GM18517 (cell line): ENCODE measurements around the gene MZT2B.
"Not testable (repeated sequence)": the region's sequence is repeated elsewhere in the genome, so short reads cannot be mapped to it uniquely, and the experiment has no call there.

Experiments used
- ATAC-seq: cut with Tn5 transposase; IDR thresholded peaks from one replicate; pipeline ENCODE4 v1.9.1; 2021; ENCODE audit warnings: mild to moderate bottlenecking, moderate library complexity; ENCODE audit not compliant: unreplicated experiment

The MZT2B gene

GRCh38 chr2:130169896-130170295 is 12.2 kb upstream of the MZT2B start:
- no peak for ATAC-seq

DNA sequence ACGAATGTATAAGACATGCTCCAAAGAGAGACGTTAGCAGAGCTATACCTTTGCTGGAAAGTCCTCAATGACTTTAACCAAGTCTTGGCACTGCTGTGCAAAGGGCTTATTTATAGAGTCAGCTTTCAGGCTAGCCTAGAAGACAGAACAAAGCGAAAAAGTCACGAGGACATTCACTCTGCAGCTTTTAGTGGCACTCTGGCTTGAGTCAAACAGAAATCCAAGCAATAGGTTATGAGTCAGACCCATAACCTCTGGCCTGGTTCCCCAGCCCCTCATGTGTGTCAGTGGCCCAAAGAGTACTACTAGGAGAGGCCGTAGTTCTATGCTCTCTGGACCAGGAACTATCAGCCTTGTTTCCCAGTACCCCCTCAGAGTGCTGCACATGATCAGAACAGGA is 7.2 kb upstream of the MZT2B start:
- not testable (repeated sequence) for ATAC-seq

DNA sequence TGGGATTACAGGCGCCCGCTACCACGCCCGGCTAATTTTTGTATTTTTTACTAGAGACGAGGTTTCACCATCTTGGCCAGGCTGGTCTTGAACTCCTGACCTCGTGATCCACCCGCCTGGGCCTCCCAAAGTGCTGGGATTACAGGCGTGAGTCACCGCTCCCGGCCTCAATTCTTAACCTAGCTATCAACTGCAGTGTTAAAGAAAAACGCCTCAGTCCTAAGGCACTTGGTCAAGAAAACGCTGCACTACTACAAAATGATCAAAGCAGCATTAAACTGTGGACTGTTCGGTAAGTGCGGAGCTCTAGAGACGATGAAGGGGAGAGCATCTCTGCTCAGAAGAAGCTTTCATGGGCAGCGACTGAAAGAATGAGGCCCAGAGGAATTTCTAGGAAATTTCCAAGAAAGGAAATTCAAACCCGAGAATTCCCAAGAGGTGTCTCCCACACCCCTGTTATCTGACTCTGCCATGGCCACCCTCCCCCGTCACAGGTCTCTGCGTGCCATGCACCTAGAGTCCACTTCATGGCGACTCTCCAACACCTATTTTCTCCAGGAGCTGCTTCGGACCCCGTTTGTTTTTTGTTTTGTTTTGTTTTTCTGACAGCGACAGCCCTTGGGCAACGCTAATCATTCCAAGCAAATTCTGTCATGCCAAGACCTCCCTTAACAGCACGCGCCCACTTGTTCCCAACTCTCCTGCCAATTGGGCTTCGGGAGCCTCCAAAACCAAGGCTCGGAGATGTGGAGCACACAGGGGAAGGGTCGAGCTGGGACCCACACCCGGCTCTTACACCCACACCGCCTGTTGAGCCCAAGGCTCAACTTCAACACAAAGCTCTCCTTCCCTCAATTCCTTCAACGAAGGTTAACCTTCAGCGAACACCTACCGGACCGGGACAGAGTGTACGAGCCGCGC is 1.4 kb upstream of the MZT2B start:
- ATAC-seq: not testable (repeated sequence)

- peak; percentile 58 for ATAC-seq
Measured at GRCh38 chr2:130181325-130181879, 660 bp upstream of the MZT2B start, which contains the start of gene SMPD4. Gene SMPD4 (minus strand): TSS chr2:130181602. CDS start chr2:130176592, 5,010 bp downstream.

DNA sequence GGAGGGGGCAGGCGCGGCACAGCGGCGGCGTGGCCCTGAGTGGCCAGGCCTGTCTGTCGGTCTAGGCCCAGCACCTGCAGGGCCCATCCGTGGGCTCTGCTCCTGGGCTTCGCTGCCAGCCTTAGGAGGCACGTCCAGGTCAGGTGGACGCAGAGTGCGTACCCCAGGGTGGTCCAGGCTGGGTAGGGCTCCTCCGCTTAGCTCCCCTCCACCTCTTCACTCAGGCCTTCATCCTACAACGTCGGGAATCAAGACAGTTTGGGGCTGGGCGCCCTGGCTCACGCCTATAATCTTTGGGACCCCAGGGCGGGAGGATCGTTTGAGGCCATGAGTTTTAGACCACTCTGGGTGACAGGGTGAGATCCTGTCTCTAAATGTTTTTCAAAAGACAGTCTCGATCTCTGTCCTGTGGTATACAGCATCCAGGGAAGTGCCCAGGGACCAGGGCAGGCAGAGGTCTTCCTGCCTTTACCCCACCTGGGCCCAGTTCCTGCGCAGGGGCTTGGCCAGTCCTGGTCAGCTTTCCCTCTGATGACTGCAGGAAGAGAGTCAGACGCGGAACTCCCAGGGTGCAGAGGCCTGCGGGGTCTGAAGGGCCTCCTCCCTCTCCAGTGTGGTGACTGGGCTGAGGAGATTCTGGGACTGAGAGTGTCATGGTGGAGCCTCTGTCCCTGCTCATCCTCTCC is 907 bp downstream of the MZT2B start:
- not testable (repeated sequence) for ATAC-seq

- no peak for ATAC-seq
Measured at GRCh38 chr2:130183512-130184373, 1.7 kb downstream of the MZT2B start.

DNA sequence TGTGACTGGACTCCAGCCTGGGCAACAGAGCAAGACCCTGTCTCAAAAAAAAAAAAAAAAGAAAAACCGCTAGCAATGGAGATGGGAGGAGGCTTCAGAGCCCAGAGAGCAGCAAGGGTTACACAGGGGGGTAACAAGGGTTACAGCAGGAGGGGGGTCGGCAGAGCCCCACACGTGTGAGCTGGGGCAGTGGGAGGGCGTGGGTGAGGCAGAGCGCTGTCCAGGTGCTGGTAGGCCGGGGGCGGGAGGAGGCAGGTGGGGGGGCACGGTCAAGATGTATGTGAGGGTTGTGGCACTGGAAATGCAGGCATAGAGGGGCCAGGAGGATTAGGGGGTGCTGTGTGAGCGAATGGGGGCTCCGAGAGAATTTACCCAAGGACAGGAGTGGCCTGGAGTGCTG is 3.4 kb downstream of the MZT2B start:
- no peak for ATAC-seq

DNA sequence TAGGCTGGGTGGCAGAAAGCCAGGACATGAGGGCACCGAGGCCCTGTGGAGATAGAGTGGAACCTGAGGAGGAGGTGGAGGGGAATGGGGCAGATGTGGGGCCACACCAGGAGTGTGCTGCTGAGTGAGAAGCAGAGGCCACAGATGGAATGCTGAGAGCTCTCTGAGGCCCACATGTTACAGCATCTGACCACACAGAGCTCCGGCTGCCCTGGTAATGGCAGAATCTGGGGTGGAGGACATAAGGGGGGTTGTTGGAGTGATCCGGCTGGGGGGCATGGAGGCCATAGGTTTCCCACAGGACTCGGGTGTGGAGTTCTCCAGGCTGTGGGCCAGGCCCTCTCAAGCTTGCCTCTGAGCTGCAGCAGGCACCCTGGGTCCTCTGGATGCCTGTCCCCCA is 3.8 kb downstream of the MZT2B start:
- no peak for ATAC-seq

DNA sequence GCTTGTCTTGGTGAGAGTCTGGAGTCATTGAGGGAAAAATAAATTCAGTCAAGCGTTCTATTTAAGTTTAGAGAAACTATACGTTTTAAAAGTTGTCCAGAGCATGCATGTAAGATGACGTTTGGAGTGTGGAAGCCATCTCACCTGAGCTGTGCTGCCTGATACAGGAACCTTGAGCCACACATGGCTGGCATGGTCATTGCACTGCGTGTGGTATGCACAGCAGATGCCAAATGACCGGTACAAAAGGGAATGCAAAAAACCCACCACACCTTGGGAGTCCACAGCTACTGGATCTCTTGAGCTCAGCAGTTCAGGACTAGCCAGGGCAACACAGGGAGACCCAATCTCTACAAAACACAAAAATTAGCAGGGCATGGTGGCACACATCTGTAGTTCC is 4.3 kb downstream of the MZT2B start:
- ATAC-seq: no peak

- ATAC-seq: no peak
Measured at GRCh38 chr2:130187268-130187667, 5.2 kb downstream of the MZT2B start.

GRCh38 chr2:130187859-130188792 is 6.1 kb downstream of the MZT2B start:
- not testable (repeated sequence) for ATAC-seq

DNA sequence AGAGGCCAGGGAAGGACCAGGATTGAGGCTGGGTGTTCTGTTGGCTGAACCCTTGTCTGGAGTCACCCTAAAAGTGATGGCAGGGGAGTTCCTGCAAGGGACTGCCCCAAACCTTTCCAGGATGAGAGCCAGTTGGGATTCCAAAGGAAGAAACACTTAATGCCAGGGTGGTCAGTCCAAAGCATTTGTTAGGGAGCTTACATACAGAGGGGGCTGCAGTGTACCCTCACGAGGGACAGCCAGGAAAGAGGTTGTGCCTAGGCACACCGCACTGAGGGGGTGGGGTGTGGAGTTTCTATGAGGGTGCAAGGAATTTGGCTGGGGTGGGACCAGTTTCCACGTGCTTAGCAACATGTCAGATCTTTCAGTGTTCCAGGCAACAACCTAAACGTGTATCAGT is 6.9 kb downstream of the MZT2B start:
- not testable (repeated sequence) for ATAC-seq

DNA sequence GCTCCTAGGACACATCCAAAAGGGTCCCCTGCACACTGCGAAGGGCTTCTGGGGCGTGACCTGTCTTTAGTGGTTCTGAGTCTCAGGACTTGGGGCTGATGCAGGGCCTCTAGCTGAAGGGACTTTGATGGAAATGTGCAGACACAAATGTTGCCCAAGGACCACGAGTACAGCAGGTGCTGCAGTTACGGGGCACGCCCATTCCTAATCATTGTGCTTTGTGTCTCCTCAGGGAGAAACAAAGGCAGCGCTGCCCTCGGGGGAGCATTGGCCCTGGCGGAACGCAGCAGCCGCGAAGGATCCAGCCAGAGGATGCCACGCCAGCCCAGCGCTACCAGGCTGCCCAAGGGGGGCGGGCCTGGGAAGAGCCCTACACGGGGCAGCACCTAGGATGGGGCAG is 8.2 kb downstream of the MZT2B start:
- no peak for ATAC-seq

DNA sequence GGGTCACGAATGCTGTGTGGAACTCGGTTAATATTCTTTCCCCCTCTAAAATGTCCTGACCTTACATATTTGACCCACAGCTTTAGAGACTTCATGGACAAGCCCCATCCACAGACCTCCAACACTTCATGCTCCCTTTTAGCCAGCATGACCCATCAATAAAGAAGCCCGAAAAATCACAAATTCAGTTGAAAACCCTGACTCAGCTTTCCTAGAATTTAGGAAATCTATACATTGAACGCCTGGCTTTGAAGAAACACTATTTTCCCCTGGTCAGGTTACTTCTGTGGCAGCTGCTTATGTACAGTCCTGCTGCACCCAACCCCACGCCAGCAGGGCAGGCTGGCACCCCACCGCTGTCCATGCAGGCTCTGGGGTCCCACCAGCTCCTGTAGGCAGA is 9.3 kb downstream of the MZT2B start:
- not testable (repeated sequence) for ATAC-seq

GRCh38 chr2:130192451-130192850 is 10.4 kb downstream of the MZT2B start:
- not testable (repeated sequence) for ATAC-seq

GRCh38 chr2:130193824-130194223 is 11.8 kb downstream of the MZT2B start:
- ATAC-seq: not testable (repeated sequence)

DNA sequence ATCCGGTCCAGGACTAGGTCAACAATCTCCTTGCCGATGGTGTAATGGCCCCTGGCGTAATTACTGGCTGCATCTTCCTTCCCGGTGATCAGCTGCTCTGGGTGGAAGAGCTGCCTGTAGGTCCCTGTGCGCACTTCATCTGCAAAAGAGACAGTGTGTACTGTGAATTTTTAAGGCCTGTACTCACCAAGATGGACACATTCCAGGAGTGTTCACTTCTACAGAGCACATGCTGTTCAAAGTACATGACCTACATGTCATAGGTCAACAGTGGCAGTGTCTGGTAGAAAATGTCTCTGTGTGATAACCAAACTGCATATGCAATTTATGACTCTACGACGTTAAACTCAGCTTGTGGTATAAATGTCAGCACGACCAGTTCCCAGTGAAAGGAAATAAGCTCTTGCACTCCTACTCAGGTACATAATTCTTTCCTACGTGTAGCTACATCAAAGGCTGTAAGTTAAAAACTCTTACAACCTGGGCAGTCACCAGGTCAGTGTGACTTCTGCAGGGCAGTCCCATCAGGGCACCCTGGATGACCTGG is 13.1 kb downstream of the MZT2B start:
- ATAC-seq: not testable (repeated sequence)

- ATAC-seq: not testable (repeated sequence)
Measured at GRCh38 chr2:130196052-130196451, 14.0 kb downstream of the MZT2B start.

- ATAC-seq: no peak
Measured at GRCh38 chr2:130198343-130198742, 16.3 kb downstream of the MZT2B start, which contains the start of gene TUBA3E. Gene TUBA3E (minus strand): TSS chr2:130198439. CDS start chr2:130198360, 79 bp downstream.
